ENCODE data around the gene ITGB2. TPM values are rescaled to one million over a fixed set of nuclear protein-coding genes. Genes with fewer than 3 reads are reported as not detected.

Gene ITGB2
- total RNA-seq, 1 donor from 2014 or later, result 0.74 TPM

GRCh38 chr21:44874497-44875315 lies 46.0 kb downstream of the ITGB2 start:
- Mint-ChIP-seq H3K27me3 (ENCODE audit: low read depth) (peaks cover 1% of the 10 kb centered on the region), H3K4me1 (peaks cover 40% of the 10 kb centered on the region), H3K36me3 (no peaks in the 10 kb centered on the region), H3K27ac (peak overlapping the region; percentile 90), H3K9me3 (no peaks in the 10 kb centered on the region), H3K4me3 (peak overlapping the region; percentile 78)
- TF ChIP-seq CTCF (IDR thresholded peaks at IDR 0.05; ENCODE audit: unreplicated experiment), result no peak
- DNase-seq (ENCODE audit: low spot score in 2 of 2, unreplicated experiment in 2 of 2), result peak in 1 of 2 experiments; percentile 50

GRCh38 chr21:44874240-44874496 lies 46.5 kb downstream of the ITGB2 start:
- Mint-ChIP-seq H3K9me3 (no peaks in the 10 kb centered on the region), H3K27me3 (ENCODE audit: low read depth) (peaks cover 1% of the 10 kb centered on the region), H3K4me3 (peak overlapping the region; percentile 78), H3K27ac (peak overlapping the region; percentile 90), H3K36me3 (no peaks in the 10 kb centered on the region), H3K4me1 (peaks cover 44% of the 10 kb centered on the region)
- peak in 1 of 2 experiments; percentile 51 for DNase-seq (ENCODE audit: low spot score in 2 of 2, unreplicated experiment in 2 of 2)
- no peak for TF ChIP-seq CTCF (IDR thresholded peaks at IDR 0.05; ENCODE audit: unreplicated experiment)

DNA sequence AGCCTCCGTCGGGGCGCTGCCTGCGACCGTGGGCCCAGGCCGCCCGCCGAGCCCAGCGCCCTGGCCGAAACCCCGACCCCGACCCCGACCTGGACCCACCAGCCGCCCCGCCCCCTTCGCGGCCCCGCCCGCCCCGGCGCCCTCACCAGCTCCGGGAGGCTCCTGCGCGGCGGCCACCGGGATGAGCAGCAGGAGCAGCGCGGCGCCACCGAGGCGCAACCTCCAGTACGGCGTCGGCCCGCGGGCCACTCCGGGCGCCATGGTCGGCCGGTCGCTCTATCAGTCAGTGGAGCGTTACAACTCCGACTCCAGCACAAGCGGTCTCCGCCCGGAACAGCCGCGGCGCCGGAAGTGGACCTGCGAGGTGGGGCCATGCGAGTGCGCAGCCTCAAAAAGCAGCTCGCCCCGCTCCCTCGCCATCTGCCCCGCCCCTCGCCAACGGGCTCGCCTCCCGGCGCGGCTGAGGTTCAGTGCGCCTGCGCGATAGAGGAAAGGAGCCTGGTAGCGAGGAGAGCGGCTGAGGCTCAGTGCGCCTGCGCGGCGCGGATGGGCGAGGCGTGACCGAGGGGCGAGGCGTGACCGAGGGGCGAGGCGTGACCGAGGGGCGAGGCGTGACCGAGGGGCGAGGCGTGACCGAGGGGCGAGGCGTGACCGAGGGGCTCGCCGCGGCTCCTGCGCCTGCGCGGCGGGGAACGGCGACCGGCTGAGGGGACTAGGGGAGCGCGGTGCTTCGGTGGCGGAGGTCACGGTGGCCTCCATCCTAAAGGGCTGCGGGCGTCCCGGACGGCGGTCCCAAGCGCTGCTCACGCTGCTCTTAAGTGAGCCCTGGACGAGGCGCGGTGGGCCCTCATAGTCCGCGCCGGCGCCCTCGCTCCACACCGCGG lies 47.1 kb downstream of the ITGB2 start, which contains the start of gene PTTG1IP:
TSS of gene PTTG1IP (minus strand) at position 335 of the 884 bp plus-strand sequence. CDS start at position 261, 74 bp downstream.
- H3K9me3 Mint-ChIP-seq, result no peaks in the 10 kb centered on the region
- peak within 1 kb of the TSS; percentile 94 for H3K27ac Mint-ChIP-seq
- peaks cover 49% of the 10 kb centered on the region for H3K4me1 Mint-ChIP-seq
- peaks cover 1% of the 10 kb centered on the region for H3K27me3 Mint-ChIP-seq (ENCODE audit: low read depth)
- TF ChIP-seq CTCF (IDR thresholded peaks at IDR 0.05; ENCODE audit: unreplicated experiment), result no peak
- H3K4me3 Mint-ChIP-seq, result peak within 1 kb of the TSS; percentile 91
- peak; percentile 98 to 100 for DNase-seq (ENCODE audit: low spot score in 2 of 2, unreplicated experiment in 2 of 2)
- no peaks in the 10 kb centered on the region for H3K36me3 Mint-ChIP-seq

GRCh38 chr21:44872649-44873355 lies 47.9 kb downstream of the ITGB2 start:
- H3K27ac Mint-ChIP-seq, result peak overlapping the region; percentile 94
- no peaks in the 10 kb centered on the region for H3K9me3 Mint-ChIP-seq
- DNase-seq (ENCODE audit: low spot score in 2 of 2, unreplicated experiment in 2 of 2), result peak in 1 of 2 experiments; percentile 54
- H3K4me3 Mint-ChIP-seq, result peak overlapping the region; percentile 91
- no peaks in the 10 kb centered on the region for H3K36me3 Mint-ChIP-seq
- H3K27me3 Mint-ChIP-seq (ENCODE audit: low read depth), result no peaks in the 10 kb centered on the region
- TF ChIP-seq CTCF (IDR thresholded peaks at IDR 0.05; ENCODE audit: unreplicated experiment), result no peak
- peaks cover 56% of the 10 kb centered on the region for H3K4me1 Mint-ChIP-seq

GRCh38 chr21:44872323-44872648 lies 48.4 kb downstream of the ITGB2 start:
- H3K9me3 Mint-ChIP-seq, result no peaks in the 10 kb centered on the region
- no peaks in the 10 kb centered on the region for H3K36me3 Mint-ChIP-seq

More at GRCh38 chr21:44872323-44872648, 48.4 kb downstream of the ITGB2 start:
- TF ChIP-seq CTCF (IDR thresholded peaks at IDR 0.05; ENCODE audit: unreplicated experiment), result no peak
- no peak for DNase-seq (ENCODE audit: low spot score in 2 of 2, unreplicated experiment in 2 of 2)
- peak overlapping the region; percentile 94 for H3K27ac Mint-ChIP-seq
- H3K27me3 Mint-ChIP-seq (ENCODE audit: low read depth), result no peaks in the 10 kb centered on the region
- peaks cover 61% of the 10 kb centered on the region for H3K4me1 Mint-ChIP-seq
- peak overlapping the region; percentile 91 for H3K4me3 Mint-ChIP-seq
